SKM-1 (cell line): Measurements from ENCODE around the gene ERFE.

Experiments
- DNase-seq: peaks from one replicate; lab custom pipeline; 2025; ENCODE audit not compliant: unreplicated experiment; lab: John Stamatoyannopoulos, UW

ERFE gene

GRCh38 chr2:238152771-238153688 is 5.7 kb upstream of the ERFE start:
- no peak for DNase-seq

- DNase-seq, result no peak
These were observed 4.2 kb upstream of the ERFE start for GRCh38 chr2:238154570-238154969.

- no peak for DNase-seq
These were observed 3.6 kb upstream of the ERFE start for GRCh38 chr2:238155051-238155760.

GRCh38 chr2:238155761-238156694 is 2.7 kb upstream of the ERFE start:
- DNase-seq, result no peak

- DNase-seq, result no peak
These were observed 1.2 kb upstream of the ERFE start for GRCh38 chr2:238157506-238158017.

- DNase-seq, result no peak
These were observed 707 bp upstream of the ERFE start for GRCh38 chr2:238158018-238158508.

- DNase-seq, result no peak
These were observed 335 bp downstream of the ERFE start for GRCh38 chr2:238159071-238159539.

GRCh38 chr2:238159661-238160205 is 963 bp downstream of the ERFE start:
- DNase-seq, result no peak

GRCh38 chr2:238160206-238161129 is 1.7 kb downstream of the ERFE start:
- DNase-seq, result no peak

- DNase-seq, result no peak
These were observed 2.7 kb downstream of the ERFE start for GRCh38 chr2:238161291-238162051.

- no peak for DNase-seq
These were observed 3.6 kb downstream of the ERFE start for GRCh38 chr2:238162251-238162845.

GRCh38 chr2:238162846-238163441 is 4.2 kb downstream of the ERFE start:
- DNase-seq, result no peak

GRCh38 chr2:238163481-238164198 is 4.9 kb downstream of the ERFE start:
- no peak for DNase-seq

- DNase-seq, result no peak
These were observed 6.1 kb downstream of the ERFE start for GRCh38 chr2:238164906-238165287.

- no peak for DNase-seq
These were observed 6.6 kb downstream of the ERFE start for GRCh38 chr2:238165288-238165921.
